Limb (tissue), 2 donors: ENCODE measurements around the gene KCTD16.

Experiments used
- DNase-seq, 2 donors: peaks; one replicate each; pipeline ENCODE4 v3.0.0-alpha.2; 2016; ENCODE audit errors: extremely low spot score in 2 of 2

Gene KCTD16

DNA sequence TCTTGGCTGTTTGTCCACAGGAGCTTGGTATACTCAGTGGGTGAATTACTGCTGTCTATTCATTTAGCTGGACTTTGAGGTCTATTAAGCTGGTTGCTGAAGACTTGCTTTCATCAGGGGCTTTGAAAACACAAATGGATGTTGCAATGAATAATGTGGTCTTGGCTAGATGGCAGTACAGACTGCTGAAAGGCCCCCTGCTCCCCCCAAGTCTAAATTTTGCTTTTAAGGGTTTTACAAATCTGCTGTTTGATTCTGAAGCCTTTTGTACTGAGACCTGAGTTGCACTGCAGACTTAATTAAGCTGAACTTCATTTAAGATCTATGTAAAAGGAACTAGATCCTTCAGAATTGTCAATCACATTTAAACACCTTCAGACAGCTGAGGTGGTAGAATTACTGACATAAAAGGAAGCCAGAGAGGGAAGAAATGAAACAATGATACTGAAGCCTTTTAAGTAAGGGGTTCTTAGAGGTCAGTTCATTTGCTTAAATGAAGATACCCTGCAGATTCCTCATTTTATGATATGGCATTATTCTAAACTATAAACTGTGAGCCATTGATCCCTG lies 37.3 kb downstream of the KCTD16 start:
- no peak for DNase-seq

DNA sequence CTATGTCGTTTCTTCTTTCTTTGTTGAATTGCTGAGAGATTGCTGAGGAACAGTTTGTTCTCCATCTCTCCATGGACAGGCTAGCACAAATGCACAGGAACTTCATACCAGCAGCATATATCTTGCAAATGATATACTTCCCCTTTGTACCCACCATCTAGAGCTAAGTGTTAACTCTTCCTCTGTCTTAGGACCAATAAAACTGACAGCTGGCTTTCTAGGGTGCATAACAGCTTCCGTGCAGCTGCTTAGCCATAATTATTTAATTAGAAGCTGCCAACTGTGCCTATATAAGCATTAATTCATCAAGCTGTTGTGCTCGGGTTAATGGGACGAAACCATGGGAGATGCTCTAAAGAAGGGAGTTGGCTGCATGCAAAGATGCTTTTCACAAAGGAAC lies 38.7 kb downstream of the KCTD16 start:
- DNase-seq: no peak

DNA sequence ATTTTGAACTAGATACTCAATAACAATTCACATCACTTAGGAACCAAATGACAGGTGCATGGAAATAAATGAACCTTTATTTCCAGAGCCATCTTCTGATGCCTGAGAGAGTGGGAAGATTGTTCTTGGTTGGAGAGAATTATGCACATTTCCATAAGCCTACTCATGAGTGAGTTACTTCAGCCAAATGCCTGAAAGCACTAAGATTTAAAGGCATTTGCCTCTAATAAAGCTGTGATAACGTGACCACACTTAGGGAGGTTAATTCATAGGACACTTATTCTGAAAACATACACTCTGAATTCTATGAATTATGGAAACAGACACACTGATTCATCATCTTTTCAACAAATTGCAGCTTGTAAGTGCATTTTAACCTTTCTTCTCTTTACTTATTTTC lies 40.0 kb downstream of the KCTD16 start:
- DNase-seq: no peak

DNA sequence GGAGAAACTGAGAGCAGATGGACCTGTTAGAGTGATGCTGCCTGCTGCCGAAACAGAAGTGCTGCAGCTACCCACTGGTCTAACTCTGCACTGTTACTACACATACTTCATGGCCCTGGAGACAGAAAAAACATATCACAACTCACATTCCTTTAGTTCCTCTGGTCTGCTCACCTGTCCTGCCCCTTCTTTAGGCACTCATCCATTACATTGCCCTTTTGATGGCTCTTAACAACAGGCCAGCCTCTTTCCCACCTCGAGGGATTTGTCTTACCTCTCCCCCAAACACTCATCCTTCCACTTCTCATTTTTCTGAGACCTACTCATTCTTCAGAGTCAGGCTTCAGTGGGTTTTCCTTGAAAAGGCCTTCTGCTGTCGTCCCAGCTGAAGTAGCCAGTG lies 49.2 kb downstream of the KCTD16 start:
- DNase-seq: no peak

DNA sequence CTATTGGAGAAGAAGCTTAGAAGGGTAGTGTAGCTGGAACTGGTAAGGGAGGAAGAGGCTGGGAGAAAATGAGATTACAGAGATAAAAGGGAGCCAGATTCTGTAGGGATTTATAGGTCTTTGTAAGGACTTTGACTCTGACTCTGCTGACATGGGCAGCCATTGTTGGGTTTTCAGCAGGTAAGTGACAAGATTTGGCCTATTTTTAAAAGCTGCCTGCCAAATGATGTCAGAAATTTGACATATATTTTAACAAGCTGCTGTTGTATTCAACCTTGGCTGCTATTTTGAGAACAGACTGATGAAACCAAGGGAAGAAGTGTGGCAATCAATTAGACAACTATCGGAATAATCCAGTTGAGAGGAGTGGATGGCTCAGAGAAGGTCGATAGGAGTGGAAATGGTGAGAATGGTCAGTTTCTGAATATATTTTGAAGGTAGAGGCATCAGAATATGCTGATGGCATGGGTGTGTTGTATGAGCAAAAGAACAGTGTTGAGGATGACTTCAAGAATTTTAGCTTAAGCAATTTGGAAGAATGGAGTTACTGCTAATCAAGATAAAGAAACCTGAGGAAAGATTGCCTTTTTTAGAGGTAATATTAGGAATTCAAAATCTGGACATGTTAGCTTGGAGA lies 56.8 kb downstream of the KCTD16 start:
- no peak for DNase-seq

DNA sequence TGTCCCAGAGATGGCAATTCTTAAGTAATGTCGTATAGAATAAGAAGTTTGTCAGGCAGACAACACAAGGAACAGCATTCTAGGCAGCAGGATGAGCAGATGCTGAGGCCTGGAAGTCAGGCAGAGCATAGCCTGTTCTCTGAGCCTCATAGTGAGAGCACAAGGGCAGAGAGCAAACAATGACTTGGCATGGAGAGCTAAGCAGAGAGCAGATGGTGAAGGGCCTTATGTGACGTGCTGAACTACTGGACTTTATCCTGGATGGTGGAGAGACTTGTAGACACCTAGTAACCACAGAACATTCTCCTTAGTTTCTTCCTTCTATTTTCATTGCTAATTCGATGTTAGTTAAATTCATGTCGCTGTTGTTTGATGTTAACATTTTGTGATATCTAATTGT lies 60.1 kb downstream of the KCTD16 start:
- DNase-seq: no peak

DNA sequence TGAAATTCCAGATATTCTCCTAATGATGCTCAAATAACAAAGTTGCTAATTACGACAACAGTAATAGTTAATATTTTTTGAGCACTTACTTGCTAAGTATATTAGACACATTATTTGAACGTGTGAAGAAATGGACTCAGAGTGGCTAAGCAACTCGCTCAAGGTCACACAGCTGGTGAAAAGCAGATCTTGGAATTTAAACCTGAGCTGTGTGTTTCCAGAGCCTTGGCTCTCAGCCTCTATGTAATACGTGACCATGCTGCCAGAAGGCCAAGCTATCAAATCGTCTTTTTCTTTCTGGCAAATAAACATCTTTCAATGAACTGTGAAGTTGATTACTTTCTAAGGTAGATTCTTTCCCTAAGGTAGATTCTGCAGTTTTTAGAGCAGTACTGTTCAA lies 61.6 kb downstream of the KCTD16 start:
- no peak for DNase-seq

DNA sequence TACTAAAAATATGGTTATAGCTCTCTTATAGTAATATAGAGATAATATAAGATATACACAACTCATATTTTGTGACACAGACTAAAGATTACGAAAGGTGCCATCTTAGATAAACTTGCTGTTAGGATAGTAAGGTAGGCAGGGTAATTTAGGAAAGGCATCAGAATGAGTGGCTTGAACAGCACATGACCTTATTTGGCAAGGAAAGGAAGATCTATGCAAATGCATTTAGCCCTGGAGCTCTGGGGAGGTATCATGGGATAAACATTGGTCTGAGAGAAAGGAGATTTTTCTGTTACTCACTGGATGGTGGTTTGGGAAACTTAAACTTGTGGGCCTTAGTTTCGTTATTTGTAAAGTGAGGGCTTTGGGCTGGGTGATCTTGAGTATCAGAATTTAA lies 65.8 kb downstream of the KCTD16 start:
- no peak for DNase-seq

DNA sequence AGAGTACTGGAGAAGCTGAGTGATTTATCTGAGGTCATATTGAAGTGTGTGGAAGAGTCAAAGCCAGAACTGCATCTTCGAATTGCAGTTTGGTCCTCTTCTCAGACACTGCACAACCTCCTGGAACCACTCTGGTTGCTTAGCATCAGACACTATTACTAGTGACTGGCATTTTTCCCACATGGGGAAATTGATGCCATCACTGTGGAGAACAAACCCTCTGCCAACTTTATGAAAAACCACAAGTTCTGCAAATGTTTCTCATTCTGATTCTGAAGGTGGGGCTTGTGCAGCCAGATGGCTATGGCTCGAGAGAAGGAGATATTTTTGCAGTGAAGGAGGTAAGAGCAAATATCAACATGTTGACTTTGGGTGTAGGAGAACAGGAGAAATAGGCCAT lies 67.2 kb downstream of the KCTD16 start:
- no peak for DNase-seq

DNA sequence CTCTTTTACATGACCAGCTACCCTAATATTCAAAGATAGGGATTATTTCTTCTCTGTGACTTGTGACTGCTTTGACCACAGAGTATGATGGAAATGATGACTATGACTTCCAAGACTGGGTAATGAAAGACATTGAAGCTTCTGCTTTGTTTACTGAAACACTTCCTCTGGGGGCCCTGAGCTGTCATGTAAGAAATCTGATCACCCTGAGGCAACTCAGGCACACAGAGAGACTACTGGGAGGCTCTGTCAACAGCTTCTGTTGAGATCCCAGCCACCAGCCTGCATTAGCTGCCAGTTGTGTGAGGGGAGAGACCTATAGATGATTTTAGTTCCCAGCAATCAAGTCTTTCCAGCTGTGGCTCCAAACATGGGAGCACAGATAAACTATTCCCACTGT lies 76.5 kb downstream of the KCTD16 start:
- no peak for DNase-seq

DNA sequence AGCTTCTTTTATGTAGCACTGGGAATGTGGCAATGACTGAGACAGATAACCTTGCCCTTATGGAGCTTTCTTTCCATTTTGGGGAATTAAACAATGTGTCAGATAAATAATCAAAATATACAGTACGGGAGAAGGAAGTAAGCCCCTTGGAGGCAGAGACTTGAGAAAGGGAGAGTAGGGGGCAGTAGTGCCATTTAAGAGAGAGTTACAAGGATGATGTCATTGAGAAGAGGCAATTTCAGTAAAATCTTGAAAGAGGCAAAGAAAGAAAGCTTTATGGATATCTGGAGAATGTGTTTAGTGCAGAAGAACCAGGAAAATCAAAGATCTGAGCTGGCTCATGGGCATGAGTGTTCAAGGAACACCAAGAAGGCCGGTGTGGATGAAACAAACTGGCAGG lies 77.3 kb downstream of the KCTD16 start:
- DNase-seq: no peak

DNA sequence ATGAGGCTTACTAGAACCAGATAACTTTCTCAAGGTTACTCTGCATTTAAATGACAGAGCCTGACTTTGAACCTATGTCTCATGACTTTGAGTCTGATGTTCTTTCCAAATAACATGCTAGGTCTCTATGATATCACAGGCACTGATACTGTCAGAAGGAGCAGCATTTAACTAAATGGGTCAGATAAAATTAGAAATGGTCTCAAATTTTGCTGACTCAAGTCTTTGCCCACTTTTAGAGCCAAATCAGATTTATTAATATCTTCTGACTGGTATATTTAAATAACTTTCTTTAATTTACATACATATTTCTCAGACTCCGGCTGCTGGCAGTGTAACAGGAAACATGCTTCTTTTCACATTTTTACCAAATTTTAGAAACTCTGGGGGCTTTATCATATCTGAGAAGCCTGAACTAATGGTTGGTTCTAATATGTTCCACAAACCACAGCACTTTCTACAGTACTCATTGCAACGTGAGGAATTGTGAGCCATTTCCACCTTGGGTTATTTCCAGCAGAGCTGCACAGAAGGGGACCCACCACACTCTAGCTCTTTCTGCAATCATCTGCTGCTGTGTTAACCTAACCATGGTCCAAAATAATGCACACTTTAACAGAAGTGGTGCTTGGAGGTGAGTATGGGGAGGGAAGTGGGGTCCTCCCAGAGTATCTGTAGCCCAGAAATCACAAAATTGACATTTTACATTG lies 79.2 kb downstream of the KCTD16 start:
- DNase-seq: no peak

DNA sequence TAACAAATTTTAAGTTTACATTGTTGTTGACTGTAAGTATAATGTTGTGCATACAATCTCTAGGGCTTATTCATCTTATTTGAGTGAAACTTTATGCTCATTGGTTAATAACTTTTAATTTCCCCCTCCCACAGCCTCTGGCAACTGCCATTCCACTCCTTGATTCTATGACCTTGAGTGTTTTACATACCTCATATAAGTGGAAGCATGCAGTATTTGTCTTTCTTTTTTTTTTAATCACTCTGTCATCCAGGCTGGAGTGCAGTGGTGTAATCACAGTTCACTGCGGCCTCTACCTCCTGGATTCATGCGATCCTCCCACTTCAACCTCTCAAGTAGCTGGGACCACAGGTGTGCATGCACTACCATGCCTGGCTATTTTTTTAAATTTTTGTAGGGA lies 83.9 kb downstream of the KCTD16 start:
- DNase-seq: no peak

DNA sequence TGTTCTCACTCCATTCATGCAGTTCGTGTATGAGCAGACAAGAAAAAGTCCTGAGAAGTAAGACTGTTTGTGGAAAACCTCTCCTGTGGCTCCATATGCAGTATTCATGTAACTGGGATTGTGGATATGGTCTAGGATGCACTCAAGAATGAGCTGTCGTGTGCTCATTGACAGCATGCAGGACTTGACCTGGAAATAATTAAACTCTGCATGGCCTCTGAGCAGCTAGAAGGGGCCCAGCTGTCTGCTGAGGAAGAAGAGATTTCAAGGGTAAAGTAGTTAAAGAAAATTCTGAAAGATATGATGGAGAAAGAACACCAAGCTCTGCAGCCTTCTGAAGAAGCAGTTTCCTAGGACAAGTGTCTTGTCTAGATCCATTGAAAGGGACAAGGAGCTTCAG lies 89.4 kb downstream of the KCTD16 start:
- DNase-seq: no peak

DNA sequence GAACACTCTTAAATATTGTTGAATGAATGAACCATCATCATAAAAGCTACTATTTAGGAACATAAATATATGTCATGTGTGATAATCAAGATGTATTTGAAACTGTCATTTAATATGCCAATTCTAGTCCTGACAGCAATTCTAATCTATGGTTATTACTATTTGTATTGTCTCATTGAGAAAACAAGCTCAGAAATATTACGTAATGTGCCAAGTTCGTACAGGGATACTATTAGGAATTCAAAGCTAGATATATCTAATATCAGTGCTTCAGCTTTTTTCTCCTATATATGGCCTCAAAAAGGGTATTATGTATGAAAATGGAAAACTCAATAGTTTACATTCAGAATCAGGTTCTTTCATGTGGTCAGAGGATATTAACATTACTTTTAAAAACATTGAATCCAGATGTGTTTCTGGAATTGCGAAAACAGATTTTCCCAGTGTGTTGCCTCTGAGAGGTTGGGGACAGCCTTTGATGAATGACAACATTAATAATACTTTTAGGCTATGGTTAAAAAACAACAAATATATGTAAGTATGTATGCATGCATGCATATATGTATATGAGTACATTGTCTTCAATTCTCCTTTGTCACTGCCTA lies 95.1 kb downstream of the KCTD16 start:
- no peak for DNase-seq

DNA sequence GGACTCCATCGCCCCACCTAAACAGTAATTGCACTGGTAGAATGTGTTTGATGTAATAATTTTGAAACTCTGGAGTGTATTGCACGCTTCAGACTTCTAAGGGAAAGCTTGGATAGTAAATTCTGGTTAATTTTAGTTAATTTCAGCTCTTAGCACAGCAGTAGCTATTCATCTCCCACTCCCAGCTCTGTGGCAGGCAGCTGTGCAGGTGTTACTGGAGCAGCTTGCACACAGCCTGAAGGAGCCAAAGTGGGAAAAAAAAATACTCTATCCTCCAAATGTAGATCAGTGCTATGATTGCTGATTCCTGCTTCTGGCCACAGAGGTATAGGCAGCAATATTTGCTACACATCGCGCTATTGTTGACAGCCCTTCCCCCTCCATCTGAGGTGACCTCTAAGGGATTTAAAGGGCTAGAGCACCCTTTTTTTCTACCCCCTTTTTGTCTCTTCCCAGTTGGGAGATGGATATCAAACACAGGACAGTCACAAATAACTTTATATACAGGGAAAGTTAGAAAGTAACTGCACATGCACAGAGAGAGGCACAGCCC lies 97.4 kb downstream of the KCTD16 start:
- DNase-seq: no peak

DNA sequence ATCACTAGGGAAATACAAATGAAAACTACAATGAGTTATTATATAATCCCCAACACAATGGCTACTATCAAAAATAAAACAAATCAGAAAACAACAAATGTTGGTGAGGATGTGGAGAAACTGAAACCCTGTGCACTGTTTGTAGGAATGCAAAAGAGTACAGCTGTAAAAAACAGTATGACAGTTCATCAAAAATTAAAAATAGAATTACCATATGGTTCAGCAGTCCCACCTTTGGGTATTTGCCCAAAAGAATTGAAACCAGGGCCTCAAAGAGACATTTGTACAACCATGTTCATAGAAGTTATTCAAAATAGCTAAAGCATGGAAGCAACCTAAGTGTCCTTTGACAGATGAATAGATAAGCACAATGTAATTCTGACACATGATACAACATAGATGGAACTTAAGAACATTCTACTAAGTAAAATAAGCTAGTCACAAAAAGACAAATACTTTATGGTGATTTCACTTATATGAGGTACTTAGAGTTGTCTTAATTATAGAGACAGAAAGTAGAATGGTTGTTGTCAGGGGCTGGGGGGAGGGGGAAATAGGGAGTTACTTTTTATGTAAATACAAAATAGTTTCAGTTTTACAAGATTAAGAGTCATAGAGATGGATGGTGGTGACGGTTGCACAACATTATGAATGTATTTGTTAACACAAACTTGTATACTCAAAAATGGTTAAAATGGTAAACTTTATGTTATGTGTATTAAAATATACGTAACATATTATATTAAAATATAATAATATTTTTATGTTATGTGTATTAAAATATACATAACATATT lies 102.8 kb downstream of the KCTD16 start:
- DNase-seq: no peak

DNA sequence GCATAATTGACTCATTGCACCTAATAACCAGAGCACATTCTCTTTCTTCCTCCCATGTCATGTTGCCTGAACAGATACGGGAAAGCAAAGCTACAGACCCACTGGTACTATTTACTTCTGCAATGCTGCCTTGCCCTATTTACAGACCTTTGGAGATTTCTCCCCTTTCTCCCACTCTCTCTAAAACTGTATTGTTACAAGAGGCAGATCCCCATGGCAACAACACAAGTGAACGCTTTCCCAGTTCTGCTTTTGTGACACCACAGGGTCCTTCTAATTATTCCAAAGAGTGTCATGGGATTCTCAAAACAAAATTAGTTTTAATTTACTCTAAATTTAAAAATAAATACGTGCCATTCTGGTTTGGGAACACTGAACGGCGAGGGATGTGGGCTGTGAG lies 104.7 kb downstream of the KCTD16 start:
- DNase-seq: no peak

DNA sequence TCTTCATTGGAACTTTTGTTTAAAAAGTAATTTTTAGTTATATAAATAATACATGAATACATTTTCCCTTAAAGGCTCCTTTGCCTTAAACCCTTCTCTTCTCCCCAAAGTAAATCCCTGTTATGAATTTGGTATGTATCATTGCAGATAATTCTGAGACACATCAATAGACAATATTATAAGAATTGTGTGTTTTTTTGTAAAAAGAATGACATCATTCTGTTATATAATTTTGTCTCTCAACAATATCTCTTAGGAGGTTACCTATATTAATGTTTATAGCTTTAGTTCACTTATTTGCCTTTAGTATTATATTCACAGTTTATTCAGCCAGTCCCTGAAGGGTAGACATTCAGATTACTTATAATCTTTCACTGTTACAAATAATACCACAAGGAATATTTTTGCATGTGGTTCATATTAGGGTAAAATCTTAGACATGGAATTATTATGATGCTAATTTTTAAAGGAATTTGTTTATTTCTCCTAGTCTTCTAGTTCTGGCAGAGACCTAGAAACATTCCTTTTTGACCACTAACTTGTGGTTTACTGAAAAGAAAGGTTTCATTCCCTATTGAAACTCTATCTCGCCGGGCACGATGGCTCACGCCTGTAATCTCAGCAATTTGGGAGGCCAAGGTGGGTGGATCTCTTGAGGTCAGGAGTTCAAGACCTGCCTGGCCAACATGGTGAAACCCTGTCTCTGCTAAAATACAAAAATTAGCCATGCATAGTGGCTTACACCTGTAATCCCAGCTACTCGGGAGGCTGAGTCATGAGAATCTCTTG lies 105.6 kb downstream of the KCTD16 start:
- DNase-seq: no peak

DNA sequence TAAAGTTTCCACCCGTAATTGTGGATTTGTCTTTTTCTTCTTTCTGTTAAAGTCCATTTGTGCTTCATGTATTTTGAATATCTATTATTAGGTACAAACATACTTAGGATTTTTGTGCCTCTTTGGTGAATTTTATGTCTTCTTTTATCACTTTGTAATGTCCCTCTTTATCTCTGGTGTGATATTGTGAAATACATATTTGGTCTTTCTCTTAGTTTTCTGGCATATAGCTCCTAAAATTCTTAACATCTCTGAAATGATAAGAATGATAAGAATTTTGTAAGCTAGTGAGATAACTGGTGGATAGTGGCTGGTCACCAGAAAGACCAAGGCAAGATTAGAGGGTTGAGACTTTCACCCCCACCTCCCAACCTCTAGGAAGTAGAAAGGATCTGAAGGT lies 111.1 kb downstream of the KCTD16 start:
- DNase-seq: no peak

DNA sequence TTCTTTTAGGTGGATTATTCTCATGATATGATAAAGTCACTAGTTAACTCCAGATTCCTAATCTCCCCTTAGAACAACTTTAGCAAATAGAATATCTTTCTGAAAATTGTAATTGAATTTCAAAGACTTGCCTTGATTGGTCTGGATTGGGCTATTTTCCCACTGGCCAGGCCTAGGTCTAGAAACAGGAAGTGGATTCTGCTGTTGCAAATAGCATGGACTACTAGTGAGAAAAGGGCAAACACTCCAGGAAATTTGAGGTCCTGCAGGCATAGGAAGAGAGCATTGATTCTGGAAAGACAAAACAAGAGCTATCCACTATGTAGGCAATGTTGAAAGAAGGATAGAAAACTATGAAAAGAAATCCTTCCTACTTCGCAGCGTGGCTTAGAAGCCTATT lies 113.4 kb downstream of the KCTD16 start:
- DNase-seq: no peak
